ENCODE data around the gene QPCT.

The QPCT gene

DNA sequence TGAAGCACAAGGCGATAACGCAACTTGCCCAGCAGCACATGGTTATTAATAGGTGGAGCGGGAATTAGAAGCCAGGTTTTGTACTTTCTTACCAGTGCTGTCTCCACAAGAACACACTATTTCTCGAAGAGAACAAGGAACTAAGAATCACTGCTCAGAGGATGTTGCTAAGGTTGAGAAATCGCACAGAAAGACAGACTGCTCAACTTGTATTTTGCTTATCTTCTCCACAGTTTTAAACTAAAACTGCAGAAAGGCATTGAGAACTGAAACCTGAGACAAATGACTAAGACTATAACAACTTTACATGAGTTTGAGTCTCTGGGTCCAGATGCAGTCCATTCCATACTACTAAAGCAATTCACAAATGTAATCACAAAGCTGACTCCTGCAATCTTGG lies 26.0 kb upstream of the QPCT start:
- H2AFZ ChIP-seq (ENCODE audit: low read depth, low read length), result no peak overlapping the region
- H3K36me3 ChIP-seq (ENCODE audit: insufficient read depth, low read length), result peaks cover 12% of the 10 kb centered on the region
- H3K4me1 ChIP-seq (ENCODE audit: insufficient read depth, low read length), result peaks cover 22% of the 10 kb centered on the region
- H3K9me3 ChIP-seq (ENCODE audit: low read length), result no peaks in the 10 kb centered on the region
- H3K4me3 ChIP-seq (ENCODE audit: low read length), result no peak overlapping the region
- H3K27me3 ChIP-seq (ENCODE audit: insufficient read depth, low read length), result no peaks in the 10 kb centered on the region

DNA sequence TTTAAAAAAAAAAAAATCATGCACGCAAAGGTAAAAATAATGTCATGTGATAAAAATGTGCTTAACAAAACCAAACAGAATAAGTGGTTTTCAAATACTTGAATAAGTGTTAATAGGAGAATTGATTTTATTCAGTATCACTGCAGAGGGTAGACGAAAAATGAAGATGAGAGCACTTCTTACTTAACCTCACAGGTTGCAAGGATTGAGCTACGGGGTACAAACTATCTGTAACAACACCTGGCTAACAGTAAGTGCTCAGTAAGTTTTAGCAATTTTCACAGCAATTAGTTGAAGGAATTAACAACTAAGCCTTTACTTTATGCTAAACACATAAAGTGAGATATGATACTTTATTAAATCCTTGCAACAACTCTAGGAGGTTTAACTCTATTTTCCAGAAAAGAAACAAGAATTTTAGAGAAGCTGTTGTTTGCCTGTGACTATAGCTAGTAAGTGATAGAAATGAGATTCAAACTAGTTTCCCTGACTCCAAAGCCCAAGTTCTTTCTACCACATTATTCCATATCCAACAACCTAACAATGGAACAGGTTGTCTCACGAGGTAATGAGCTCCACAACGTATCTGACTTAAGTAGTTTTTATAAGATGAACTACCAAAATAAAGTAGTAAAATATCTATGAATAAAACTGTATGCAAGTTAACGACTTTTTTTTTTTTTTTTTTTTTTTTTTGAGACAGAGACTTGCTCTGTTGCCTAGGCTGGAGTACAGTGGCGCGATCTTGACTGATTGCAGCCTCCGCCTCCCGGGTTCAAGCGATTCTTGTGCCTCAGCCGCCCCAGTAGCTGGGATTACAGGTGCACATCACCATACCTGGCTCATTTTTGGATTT lies 24.4 kb upstream of the QPCT start:
- Histone ChIP-seq H3K27me3 (ENCODE audit: insufficient read depth, low read length) (no peaks in the 10 kb centered on the region), H3K4me3 (ENCODE audit: low read length) (no peak overlapping the region), H3K4me1 (ENCODE audit: insufficient read depth, low read length) (peaks cover 22% of the 10 kb centered on the region), H3K9me3 (ENCODE audit: low read length) (no peaks in the 10 kb centered on the region), H3K36me3 (ENCODE audit: insufficient read depth, low read length) (peaks cover 9% of the 10 kb centered on the region), H2AFZ (ENCODE audit: low read depth, low read length) (no peak overlapping the region)

DNA sequence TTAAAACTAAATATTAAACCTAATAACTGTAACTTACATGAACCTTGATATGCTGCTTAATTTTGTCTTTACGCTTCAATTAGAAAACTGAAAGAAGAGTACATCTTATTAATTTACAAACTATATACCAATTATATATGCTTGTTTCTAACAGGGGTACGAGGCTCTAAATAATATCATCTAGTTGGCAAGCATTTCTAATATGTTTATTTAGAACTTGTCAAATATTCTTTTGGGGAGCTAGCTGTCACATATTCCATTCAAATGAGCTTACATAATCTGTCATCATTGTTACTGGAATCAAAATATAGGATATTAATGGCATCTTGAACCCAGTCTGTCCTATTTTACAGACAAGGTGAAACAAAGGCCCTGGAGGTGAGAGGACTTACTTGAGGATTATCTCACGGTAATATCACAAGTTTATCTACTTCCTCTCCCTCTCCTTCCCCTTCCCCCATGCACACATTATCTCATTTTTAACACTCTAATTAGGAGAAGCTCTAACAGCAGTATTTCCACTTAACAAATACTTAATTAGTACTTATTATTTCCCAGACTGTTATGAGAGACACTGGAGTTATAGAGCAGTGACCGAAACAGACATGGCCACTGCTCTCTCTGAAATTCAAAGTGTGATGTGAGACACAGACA lies 23.3 kb upstream of the QPCT start:
- no peaks in the 10 kb centered on the region for H3K9me3 ChIP-seq (ENCODE audit: low read length)
- H3K36me3 ChIP-seq (ENCODE audit: insufficient read depth, low read length), result peaks cover 8% of the 10 kb centered on the region
- H2AFZ ChIP-seq (ENCODE audit: low read depth, low read length), result no peak overlapping the region
- no peak overlapping the region for H3K4me3 ChIP-seq (ENCODE audit: low read length)
- H3K27me3 ChIP-seq (ENCODE audit: insufficient read depth, low read length), result no peaks in the 10 kb centered on the region
- peaks cover 22% of the 10 kb centered on the region for H3K4me1 ChIP-seq (ENCODE audit: insufficient read depth, low read length)

DNA sequence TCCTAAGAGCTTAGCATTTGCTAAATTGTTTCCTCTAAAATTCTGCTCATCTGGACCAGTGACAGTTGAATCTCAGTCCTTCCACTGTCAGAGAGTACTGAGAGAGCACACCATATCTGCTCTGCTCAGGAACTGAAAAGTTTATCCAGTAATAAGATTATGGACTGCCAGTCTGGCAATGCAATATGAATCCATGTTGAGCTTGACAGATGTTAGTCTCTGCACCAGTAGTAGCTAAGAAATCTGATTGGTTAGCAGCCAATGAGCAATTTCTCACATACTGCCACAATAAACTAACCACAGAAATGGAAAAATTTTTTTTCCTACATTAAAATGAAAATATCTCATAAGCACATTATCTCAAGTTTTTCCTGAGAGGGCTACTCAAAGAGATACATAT lies 22.1 kb upstream of the QPCT start:
- peaks cover 22% of the 10 kb centered on the region for H3K4me1 ChIP-seq (ENCODE audit: insufficient read depth, low read length)
- H3K27me3 ChIP-seq (ENCODE audit: insufficient read depth, low read length), result no peaks in the 10 kb centered on the region
- no peak overlapping the region for H2AFZ ChIP-seq (ENCODE audit: low read depth, low read length)
- H3K9me3 ChIP-seq (ENCODE audit: low read length), result no peaks in the 10 kb centered on the region
- peaks cover 5% of the 10 kb centered on the region for H3K36me3 ChIP-seq (ENCODE audit: insufficient read depth, low read length)
- H3K4me3 ChIP-seq (ENCODE audit: low read length), result peak overlapping the region; percentile 66

DNA sequence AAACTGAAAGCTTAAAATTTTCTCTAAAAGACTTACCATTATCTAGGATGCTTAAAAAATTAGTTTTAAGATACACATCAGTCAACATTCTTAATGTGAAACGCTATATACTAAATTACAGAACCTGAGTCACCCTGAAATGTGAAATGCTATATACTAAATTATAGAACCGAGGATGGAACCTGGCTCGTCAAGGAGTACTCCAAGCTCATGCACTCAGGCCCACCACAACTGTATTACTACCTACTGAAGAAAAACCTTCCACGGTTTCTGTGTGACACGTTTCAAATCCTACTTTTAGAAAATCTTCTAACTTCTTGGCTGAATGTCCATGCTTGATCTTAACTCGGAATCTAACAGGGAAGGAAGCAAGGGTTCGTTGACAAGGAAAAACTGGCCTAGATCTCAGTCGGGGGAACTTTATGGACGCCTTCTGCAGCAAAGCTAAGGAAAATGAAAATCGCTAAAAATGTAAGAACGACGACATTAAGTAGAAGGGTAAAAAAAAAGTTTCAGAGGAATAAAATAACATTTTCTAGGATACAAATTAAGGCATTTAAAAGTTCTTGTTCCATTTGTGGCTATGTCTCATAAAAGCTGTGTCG lies 21.2 kb upstream of the QPCT start:
- Histone ChIP-seq H3K9me3 (ENCODE audit: low read length) (no peaks in the 10 kb centered on the region), H3K27me3 (ENCODE audit: insufficient read depth, low read length) (no peaks in the 10 kb centered on the region), H3K4me3 (ENCODE audit: low read length) (peak overlapping the region; percentile 66), H3K36me3 (ENCODE audit: insufficient read depth, low read length) (peaks cover 4% of the 10 kb centered on the region), H2AFZ (ENCODE audit: low read depth, low read length) (peak overlapping the region; percentile 39), H3K4me1 (ENCODE audit: insufficient read depth, low read length) (peaks cover 22% of the 10 kb centered on the region)

DNA sequence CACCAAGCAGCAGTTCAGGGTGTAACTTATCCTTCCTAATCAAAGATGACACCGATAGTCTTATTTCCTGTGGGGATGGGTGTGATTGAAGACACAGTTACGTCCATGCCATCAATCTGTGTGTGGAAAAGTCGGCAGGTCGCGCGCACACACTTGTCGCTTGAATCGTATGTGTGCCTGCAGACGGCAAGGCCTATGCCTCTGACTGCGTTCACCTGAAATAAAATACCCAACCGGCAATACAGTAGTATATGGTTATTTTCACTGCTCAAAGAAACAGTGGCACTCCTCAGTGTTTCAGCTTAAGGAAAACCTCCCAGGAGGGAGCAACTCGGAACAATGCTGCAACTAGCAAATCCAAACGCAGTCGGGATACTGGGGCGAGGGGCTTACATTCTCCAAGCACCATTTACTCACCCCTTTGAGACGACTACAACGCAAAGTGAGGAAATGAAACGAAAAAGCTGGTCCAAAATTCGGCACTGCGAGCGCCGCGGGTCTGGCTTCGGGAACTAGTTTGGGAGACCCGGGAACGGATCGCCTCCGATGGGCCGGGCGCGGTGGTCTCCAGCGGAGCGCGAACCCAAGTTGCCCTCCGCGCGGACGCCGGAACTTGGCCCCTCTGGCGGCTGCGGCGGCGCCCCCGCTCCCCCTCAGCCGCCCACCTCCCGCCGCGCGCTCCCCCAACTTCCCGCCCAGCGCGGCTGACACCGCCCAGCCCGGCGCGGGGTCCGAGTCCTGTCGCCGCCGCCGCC lies 20.5 kb upstream of the QPCT start:
- Histone ChIP-seq H2AFZ (ENCODE audit: low read depth, low read length) (peak overlapping the region; percentile 39), H3K36me3 (ENCODE audit: insufficient read depth, low read length) (no peaks in the 10 kb centered on the region), H3K9me3 (ENCODE audit: low read length) (no peaks in the 10 kb centered on the region), H3K4me3 (ENCODE audit: low read length) (peak overlapping the region; percentile 66), H3K27me3 (ENCODE audit: insufficient read depth, low read length) (no peaks in the 10 kb centered on the region), H3K4me1 (ENCODE audit: insufficient read depth, low read length) (peaks cover 22% of the 10 kb centered on the region)

DNA sequence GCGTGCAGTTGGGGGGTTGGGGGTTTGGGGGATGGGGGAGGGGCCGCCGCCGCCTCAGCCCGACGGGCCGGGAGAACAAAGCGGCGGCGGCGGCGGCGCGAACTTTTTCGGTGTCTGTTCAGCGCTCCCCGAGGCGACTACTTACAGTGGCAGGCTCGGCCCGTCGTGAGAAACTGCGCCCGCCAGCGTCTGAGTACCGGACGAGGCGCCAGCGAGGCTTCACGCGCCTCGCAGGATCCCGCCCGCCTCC lies 20.0 kb upstream of the QPCT start:
- Histone ChIP-seq H3K4me3 (ENCODE audit: low read length) (peak overlapping the region; percentile 66), H2AFZ (ENCODE audit: low read depth, low read length) (no peak overlapping the region), H3K27me3 (ENCODE audit: insufficient read depth, low read length) (no peaks in the 10 kb centered on the region), H3K9me3 (ENCODE audit: low read length) (no peaks in the 10 kb centered on the region), H3K4me1 (ENCODE audit: insufficient read depth, low read length) (peaks cover 22% of the 10 kb centered on the region), H3K36me3 (ENCODE audit: insufficient read depth, low read length) (no peaks in the 10 kb centered on the region)

DNA sequence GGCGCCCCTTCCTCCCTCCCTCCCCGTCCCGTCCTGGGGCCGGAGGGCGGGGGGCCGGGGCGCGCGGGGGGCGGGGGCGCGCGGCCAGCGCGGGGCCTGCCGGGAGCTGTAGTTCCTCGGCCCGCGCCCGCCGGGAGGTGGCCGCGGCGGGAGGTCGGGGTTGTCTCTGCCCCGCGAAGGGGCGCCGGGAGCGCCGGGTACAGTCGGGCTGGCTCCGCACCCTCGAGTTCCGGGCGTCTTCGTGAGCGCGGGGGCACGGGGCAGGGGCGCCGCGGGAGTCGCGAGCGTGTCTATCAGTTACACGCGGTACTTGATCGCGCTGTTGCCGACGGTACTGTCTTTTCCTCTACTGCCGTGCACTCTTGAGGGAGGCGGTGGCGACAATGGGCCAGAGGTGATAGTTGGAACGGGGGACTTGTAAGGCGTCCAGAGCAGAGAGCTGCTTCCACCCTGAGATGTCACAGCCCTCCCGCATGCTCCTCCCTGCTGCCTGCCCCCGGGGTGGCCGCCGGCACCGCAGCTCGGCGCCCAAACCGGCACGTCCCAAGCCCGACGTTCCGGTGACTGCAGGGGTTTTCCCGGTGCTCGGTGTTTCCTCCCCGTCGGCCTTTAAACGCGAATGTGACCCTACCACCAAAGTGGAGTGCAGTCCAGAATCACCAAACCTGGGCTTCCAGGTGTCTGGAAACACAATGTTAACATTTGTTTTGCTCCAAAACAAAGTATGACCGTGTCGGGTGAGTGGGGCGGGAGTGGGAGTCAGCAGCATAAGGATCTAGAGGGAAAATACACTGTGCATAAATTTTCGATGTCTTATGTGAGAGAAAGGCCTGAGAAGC lies 19.4 kb upstream of the QPCT start, which contains the start of gene PRKD3:
Gene PRKD3, minus strand, starts transcription at position 48 of the 839 bp plus-strand sequence. CDS start 8,309 bp downstream, outside the sequence.
- Histone ChIP-seq H3K4me1 (ENCODE audit: insufficient read depth, low read length) (peaks cover 22% of the 10 kb centered on the region), H3K27me3 (ENCODE audit: insufficient read depth, low read length) (no peaks in the 10 kb centered on the region), H3K4me3 (ENCODE audit: low read length) (peak within 1 kb of the TSS; percentile 66), H3K36me3 (ENCODE audit: insufficient read depth, low read length) (no peaks in the 10 kb centered on the region), H2AFZ (ENCODE audit: low read depth, low read length) (peak within 1 kb of the TSS; percentile 98), H3K9me3 (ENCODE audit: low read length) (no peaks in the 10 kb centered on the region)

DNA sequence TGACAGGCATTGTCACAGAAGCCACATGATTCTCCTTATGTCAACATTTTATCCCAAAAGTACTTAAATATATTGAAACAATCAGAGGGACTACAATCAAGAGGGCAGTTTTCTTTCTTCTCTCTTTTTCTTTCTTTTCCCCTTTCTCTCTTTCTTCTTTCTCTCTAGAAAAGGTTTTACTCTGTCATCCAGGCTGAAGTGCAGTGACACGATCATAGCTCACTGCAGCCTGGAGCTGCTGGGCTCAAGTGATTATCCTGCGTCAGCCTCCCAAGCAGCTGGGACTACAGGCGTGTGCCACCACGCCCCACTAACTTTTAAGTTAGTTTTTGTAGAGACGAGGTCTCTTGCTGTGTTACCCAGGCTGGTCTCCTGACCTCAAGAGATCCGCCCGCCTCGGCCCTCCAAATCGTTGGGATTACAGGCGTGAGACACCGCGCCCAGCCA lies 18.8 kb upstream of the QPCT start:
- H2AFZ ChIP-seq (ENCODE audit: low read depth, low read length), result peak overlapping the region; percentile 98
- H3K27me3 ChIP-seq (ENCODE audit: insufficient read depth, low read length), result no peaks in the 10 kb centered on the region
- H3K36me3 ChIP-seq (ENCODE audit: insufficient read depth, low read length), result no peaks in the 10 kb centered on the region
- H3K4me1 ChIP-seq (ENCODE audit: insufficient read depth, low read length), result peaks cover 22% of the 10 kb centered on the region
- peak overlapping the region; percentile 66 for H3K4me3 ChIP-seq (ENCODE audit: low read length)
- no peaks in the 10 kb centered on the region for H3K9me3 ChIP-seq (ENCODE audit: low read length)

DNA sequence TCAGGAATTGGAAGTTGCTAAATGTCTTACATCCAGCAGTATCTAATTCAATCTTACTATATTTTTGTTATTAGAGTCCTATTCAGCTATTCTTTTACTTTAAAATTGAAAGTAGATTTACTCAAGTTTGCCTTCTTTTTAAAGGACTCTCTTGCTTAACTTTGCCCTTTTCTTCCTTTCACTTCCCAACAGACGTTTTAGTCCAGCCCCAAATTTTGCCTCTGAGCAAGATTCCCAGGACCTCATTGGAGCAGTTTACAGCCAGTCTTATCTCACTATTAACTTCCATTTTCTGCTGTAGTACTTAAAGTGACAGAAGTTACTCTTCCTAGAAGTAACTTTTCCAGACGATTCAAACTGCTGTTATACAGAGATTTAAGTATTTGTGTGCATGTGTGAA lies 18.1 kb upstream of the QPCT start:
- Histone ChIP-seq H2AFZ (ENCODE audit: low read depth, low read length) (no peak overlapping the region), H3K36me3 (ENCODE audit: insufficient read depth, low read length) (no peaks in the 10 kb centered on the region), H3K4me3 (ENCODE audit: low read length) (no peak overlapping the region)

DNA sequence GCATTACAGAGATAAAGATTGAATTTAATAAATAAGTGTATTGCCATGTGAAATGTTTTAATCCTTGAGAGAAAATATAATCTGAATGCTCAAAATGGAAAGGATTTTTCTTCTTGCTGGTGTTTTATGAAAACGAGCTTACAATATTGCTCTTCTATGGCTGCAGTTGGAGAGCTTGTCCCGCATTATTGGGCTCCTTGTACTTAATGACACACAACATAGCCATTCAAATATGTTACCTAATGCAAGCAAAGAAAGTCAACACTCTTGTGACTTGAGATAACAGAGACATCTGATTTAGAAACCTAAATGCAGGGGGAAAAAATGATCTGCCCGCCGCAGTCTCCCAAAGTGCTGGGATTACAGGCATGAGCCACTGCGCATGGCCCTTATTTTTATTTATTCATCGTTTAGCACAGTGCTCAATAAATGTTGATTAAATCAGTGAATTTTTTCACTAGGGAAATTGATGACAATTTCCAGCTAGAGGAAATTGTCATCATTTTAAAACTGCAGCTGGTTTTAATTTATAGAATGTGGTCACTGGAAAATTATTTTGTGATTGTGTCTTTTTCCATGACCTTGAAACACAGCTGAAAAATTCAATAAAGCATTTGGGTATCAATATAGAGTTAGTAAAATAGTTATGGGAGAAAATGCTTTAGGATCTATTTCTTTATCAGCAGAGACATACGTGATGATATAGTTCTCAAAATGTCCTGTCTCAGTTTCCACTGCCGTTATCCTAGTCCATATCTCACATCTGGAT lies 17.4 kb upstream of the QPCT start:
- Histone ChIP-seq H3K4me1 (ENCODE audit: insufficient read depth, low read length) (peaks cover 12% of the 10 kb centered on the region), H3K27me3 (ENCODE audit: insufficient read depth, low read length) (no peaks in the 10 kb centered on the region), H2AFZ (ENCODE audit: low read depth, low read length) (no peak overlapping the region), H3K9me3 (ENCODE audit: low read length) (no peaks in the 10 kb centered on the region), H3K4me3 (ENCODE audit: low read length) (no peak overlapping the region), H3K36me3 (ENCODE audit: insufficient read depth, low read length) (no peaks in the 10 kb centered on the region)

More for the DNA sequence above, 18.1 kb upstream of the QPCT start:
- no peaks in the 10 kb centered on the region for H3K9me3 ChIP-seq (ENCODE audit: low read length)
- no peaks in the 10 kb centered on the region for H3K27me3 ChIP-seq (ENCODE audit: insufficient read depth, low read length)
- peaks cover 20% of the 10 kb centered on the region for H3K4me1 ChIP-seq (ENCODE audit: insufficient read depth, low read length)

DNA sequence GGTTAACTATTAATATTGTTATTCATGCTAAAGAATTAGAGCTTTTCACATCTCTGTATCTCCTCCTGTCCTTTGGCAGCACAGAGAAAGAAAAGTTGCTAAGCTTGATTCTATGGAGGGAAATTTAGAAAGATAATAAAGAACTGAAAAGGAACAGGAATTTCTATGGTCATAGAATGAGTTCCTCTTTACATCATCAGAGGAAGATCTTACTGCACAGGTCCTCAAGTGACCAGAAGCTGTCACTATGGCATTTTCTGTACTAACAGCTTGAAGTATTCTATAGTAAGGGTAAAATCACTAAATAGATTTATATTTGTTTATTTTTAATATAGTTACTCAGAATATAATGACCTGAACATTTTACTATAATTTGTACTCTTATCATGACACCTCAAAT lies 13.7 kb upstream of the QPCT start:
- Histone ChIP-seq H3K9me3 (ENCODE audit: low read length) (no peaks in the 10 kb centered on the region), H3K4me3 (ENCODE audit: low read length) (no peak overlapping the region), H3K4me1 (ENCODE audit: insufficient read depth, low read length) (no peaks in the 10 kb centered on the region), H3K36me3 (ENCODE audit: insufficient read depth, low read length) (no peaks in the 10 kb centered on the region), H2AFZ (ENCODE audit: low read depth, low read length) (no peak overlapping the region), H3K27me3 (ENCODE audit: insufficient read depth, low read length) (no peaks in the 10 kb centered on the region)
